HCT116 (cell line): ENCODE results near the gene ORMDL2. TPM values are rescaled to one million over a fixed set of nuclear protein-coding genes. Genes with fewer than 3 reads are reported as not detected.
"Not testable (repeated sequence)": the region's sequence is repeated elsewhere in the genome, so short reads cannot be mapped to it uniquely, and the experiment has no call there.

Source experiments
- ATAC-seq: fragments of 200-7000 bp; cut with Tn5 transposase; 2 replicates; pipeline ENCODE4 v1.9.1; 2020; ENCODE audit warnings: mild to moderate bottlenecking, moderate library complexity
- BruUV-seq: library from RNA; stranded (reverse); fragments of 400-500 nt; replicated peaks from 2 replicates; lab custom pipeline; 2021; lab: Mats Ljungman, UMichigan
- CTCF ChIA-PET: fragments of 300-600 bp; sonication (Branson Sonifier 250); formaldehyde crosslinking; loops from one replicate; lab custom pipeline; 2021; ENCODE audit warnings: antibody characterized with exemption; lab: Charles Lee
- POLR2A ChIA-PET: fragments of 300-600, 350-600 bp; sonication (Branson Sonifier 250); formaldehyde crosslinking; loops from one replicate; lab custom pipeline; 2021; ENCODE audit warnings: antibody characterized with exemption; lab: Charles Lee
- RAD21 ChIA-PET, 2 experiments: fragments of 300-600 bp; sonication (Branson Sonifier 250); formaldehyde crosslinking; loops; one replicate each; lab custom pipeline; 2023; ENCODE audit warnings: low total read pairs in 2 of 2; ENCODE audit not compliant: uncharacterized antibody in 2 of 2, unreplicated experiment in 2 of 2, low non-redundant PET in 1 of 2; lab: Charles Lee
- DNase-seq: peaks from one replicate; pipeline ENCODE4 v3.0.0-alpha.2; 2010; ENCODE audit warnings: low read depth, low spot score
- H2AFZ ChIP-seq: fragments of 200-600 bp; shearing (Covaris generic), sonication (generic); 2 replicates; pipeline ENCODE4 v1.6.1; 2017; ENCODE audit warnings: low read depth, mixed run types, mixed read lengths, antibody characterized with exemption, low read length; ENCODE audit not compliant: poor library complexity, severe bottlenecking
- H3K27ac ChIP-seq: 2 replicates; pipeline ENCODE4 v1.5.1; 2012; ENCODE audit warnings: low read depth, low read length
- H3K27me3 ChIP-seq: fragments of 200-600 bp; sonication (generic); 2 replicates; pipeline ENCODE4 v1.6.1; 2016; ENCODE audit warnings: mixed run types, low read length, mixed read lengths; ENCODE audit not compliant: insufficient read depth
- H3K36me3 ChIP-seq, 2 experiments: fragments of 200-500 bp in 1 of 2; fragments of 200-600 bp in 1 of 2; sonication (Bioruptor generic) in 1 of 2; sonication (generic) in 1 of 2; 2 replicates each; pipeline versions ENCODE4 v1.5.1 to v1.6.1; 2014 to 2016; ENCODE audit warnings: low read length in 2 of 2, inconsistent platforms in 1 of 2, mixed read lengths in 1 of 2, mixed run types in 1 of 2; ENCODE audit not compliant: insufficient read depth in 2 of 2, control insufficient read depth in 1 of 2
- H3K4me1 ChIP-seq, 2 experiments: fragments of 200-600 bp in 1 of 2; sonication (generic) in 1 of 2; 2 replicates each; pipeline versions ENCODE4 v1.5.1 to v1.6.1; 2012 to 2017; ENCODE audit warnings: low read length in 2 of 2, inconsistent platforms in 1 of 2, mild to moderate bottlenecking in 1 of 2, mixed read lengths in 1 of 2, mixed run types in 1 of 2, moderate library complexity in 1 of 2; ENCODE audit not compliant: insufficient read depth in 2 of 2, control insufficient read depth in 1 of 2
- H3K4me2 ChIP-seq: fragments of 200-600 bp; sonication (generic); 2 replicates; pipeline ENCODE4 v1.6.1; 2017; ENCODE audit warnings: mixed run types, low read length, mixed read lengths
- H3K4me3 ChIP-seq, 2 experiments: fragments of 200-600 bp in 1 of 2; sonication (generic) in 1 of 2; replicated peaks in 1 of 2; 2 replicates each; pipeline ENCODE4 v1.5.1; 2011 to 2016; ENCODE audit warnings: low read length in 2 of 2, control low read depth in 1 of 2, low read depth in 1 of 2, mild to moderate bottlenecking in 1 of 2, mixed read lengths in 1 of 2, mixed run types in 1 of 2
- H3K79me2 ChIP-seq: fragments of 200-600 bp; sonication (generic); 2 replicates; pipeline ENCODE4 v1.6.1; 2017; ENCODE audit warnings: mild to moderate bottlenecking, mixed run types, low read length, moderate library complexity, mixed read lengths; ENCODE audit not compliant: insufficient read depth
- H3K9ac ChIP-seq: fragments of 200-600 bp; sonication (generic); 2 replicates; pipeline ENCODE4 v1.6.1; 2016; ENCODE audit warnings: low read length, mixed read lengths
- H3K9me2 ChIP-seq: fragments of 200-600 bp; sonication (generic), shearing (Covaris generic); 2 replicates; pipeline ENCODE4 v1.6.1; 2017; ENCODE audit warnings: mixed run types, mild to moderate bottlenecking, moderate library complexity; ENCODE audit not compliant: insufficient read depth
- H3K9me3 ChIP-seq, 2 experiments: fragments of 200-500 bp in 1 of 2; fragments of 200-600 bp in 1 of 2; sonication (Bioruptor generic) in 1 of 2; sonication (generic) in 1 of 2; 2 replicates each; pipeline ENCODE4 v1.6.1; 2014 to 2017; ENCODE audit warnings: low read length in 2 of 2, mixed read lengths in 2 of 2, inconsistent platforms in 1 of 2, low read depth in 1 of 2, mild to moderate bottlenecking in 1 of 2, mixed run types in 1 of 2, moderate library complexity in 1 of 2; ENCODE audit not compliant: control insufficient read depth in 1 of 2, insufficient read depth in 1 of 2
- H4K20me1 ChIP-seq: fragments of 200-600 bp; sonication (generic), shearing (Covaris generic); 2 replicates; pipeline ENCODE4 v1.6.1; 2017; ENCODE audit warnings: mixed run types, mild to moderate bottlenecking, moderate library complexity; ENCODE audit not compliant: insufficient read depth
- ATF3 ChIP-seq: IDR thresholded peaks from 2 replicates; pipeline ENCODE4 v1.6.1; 2012
- CTCF ChIP-seq, 3 experiments: fragments of 200-600 bp in 1 of 3; sonication (generic) in 1 of 3; IDR thresholded peaks in 2 of 3; conservative IDR thresholded peaks in 1 of 3; 2 replicates each; pipeline ENCODE4 v1.5.1; 2012 to 2017; ENCODE audit warnings: low read depth in 2 of 3, low read length in 2 of 3, antibody characterized with exemption in 1 of 3, borderline replicate concordance in 1 of 3, control low read depth in 1 of 3, mild to moderate bottlenecking in 1 of 3, mixed read lengths in 1 of 3, mixed run types in 1 of 3, moderate library complexity in 1 of 3; ENCODE audit not compliant: insufficient read depth in 1 of 3
- EGR1 ChIP-seq: IDR thresholded peaks from 2 replicates; pipeline ENCODE4 v1.6.1; 2012; ENCODE audit warnings: low read depth
- ELF1 ChIP-seq: IDR thresholded peaks from 2 replicates; pipeline ENCODE4 v1.6.1; 2012; ENCODE audit warnings: low read depth, borderline replicate concordance
- FOSL1 ChIP-seq: IDR thresholded peaks from 2 replicates; pipeline ENCODE4 v1.6.1; 2012; ENCODE audit warnings: low read depth
- JUND ChIP-seq: IDR thresholded peaks from 2 replicates; pipeline ENCODE4 v1.6.1; 2012
- POLR2AphosphoS5 ChIP-seq: IDR thresholded peaks from 2 replicates; pipeline ENCODE4 v1.6.1; 2011; ENCODE audit warnings: mild to moderate bottlenecking, low read depth, low read length, moderate library complexity
- SIN3A ChIP-seq: IDR thresholded peaks from 2 replicates; pipeline ENCODE4 v1.6.1; 2012; ENCODE audit warnings: low read depth
- SP1 ChIP-seq: IDR thresholded peaks from 2 replicates; pipeline ENCODE4 v1.6.1; 2012; ENCODE audit warnings: low read depth
- ZFX ChIP-seq: fragments of 450-650 bp; IDR thresholded peaks from 2 replicates; pipeline ENCODE4 v1.6.1; 2017
- ZNF274 ChIP-seq: fragments of 200-500 bp; sonication (Bioruptor generic); IDR thresholded peaks from 2 replicates; pipeline ENCODE4 v1.6.1; 2014; ENCODE audit warnings: mild to moderate bottlenecking, low read depth, low read length, inconsistent platforms
- intact Hi-C: fragments of 100-400 bp; cut with micrococcal nuclease; formaldehyde crosslinking; loops from 2 replicates; pipeline ENCODE4 v1.10.0; 2022
- total RNA-seq: library from RNA; stranded (reverse); gene quantifications from one replicate; pipeline ENCODE4 v1.2.1, GENCODE V29; 2021; ENCODE audit not compliant: unreplicated experiment

The ORMDL2 gene
- total RNA-seq, 1 experiment from 2014 or later: 25.5 TPM

- DNase-seq: no peak
- intact Hi-C loops: no loop called here
- no peak for TF ChIP-seq EGR1
- TF ChIP-seq CTCF (IDR thresholded peaks at IDR 0.05 in 2 of 3, conservative IDR thresholded peaks at IDR 0.05 in 1 of 3; ENCODE audit: borderline replicate concordance in 1 of 3, insufficient read depth in 1 of 3, low read depth in 2 of 3, low read length in 2 of 3): no peak
- TF ChIP-seq ELF1: no peak
- no peak for TF ChIP-seq FOSL1
- TF ChIP-seq SIN3A: no peak
- no peak for TF ChIP-seq ZFX
- no peak for TF ChIP-seq ATF3
- no peak for TF ChIP-seq JUND
- TF ChIP-seq POLR2AphosphoS5: no peak
- no peak for TF ChIP-seq ZNF274
- no peak for TF ChIP-seq SP1
- TF ChIP-seq, all 23 proteins: peak for 0
- no TSS peak for BruUV-seq
- Histone ChIP-seq H3K9me2 (no peaks in the 10 kb centered on the region), H4K20me1 (no peaks in the 10 kb centered on the region), H3K79me2 (peaks cover 20% of the 10 kb centered on the region), H3K27ac (no peak overlapping the region), H3K9ac (no peak overlapping the region), H3K4me1 (peaks cover 10 to 20% of the 10 kb centered on the region in 2 experiments; a peak in 3 of 4 replicates), H3K4me3 (no peak overlapping the region), H3K36me3 (peaks cover 0 to 4% of the 10 kb centered on the region in 2 experiments; a peak in 1 of 4 replicates), H3K4me2 (no peak overlapping the region), H3K27me3 (no peaks in the 10 kb centered on the region), H3K9me3 (no peaks in the 10 kb centered on the region), H2AFZ (no peak overlapping the region)
- POLR2A ChIA-PET: no interaction called here
- CTCF ChIA-PET: no interaction called here
- no peak for ATAC-seq
- RAD21 ChIA-PET: no interaction called here
These were observed 15.2 kb downstream of the ORMDL2 start for GRCh38 chr12:55833056-55833455.

- H2AFZ ChIP-seq, H3K27me3 ChIP-seq, DNase-seq, H3K36me3 ChIP-seq, RAD21 ChIA-PET, H3K9ac ChIP-seq, intact Hi-C loops, CTCF ChIA-PET, H3K4me3 ChIP-seq, H3K9me3 ChIP-seq, H4K20me1 ChIP-seq, H3K9me2 ChIP-seq, H3K79me2 ChIP-seq, BruUV-seq, H3K4me2 ChIP-seq, H3K27ac ChIP-seq, ATAC-seq: not testable (repeated sequence)
- H3K4me1 ChIP-seq: peaks cover 7 to 13% of the 10 kb centered on the region in 2 experiments; a peak in 3 of 4 replicates
- POLR2A ChIA-PET: interaction anchor here (1.2 kb wide), 1 partner anchor 16 kb away, joined by 3 read pairs; the partner anchor contains the start of genes ORMDL2 and SARNP
These were observed 16.6 kb downstream of the ORMDL2 start for GRCh38 chr12:55834400-55834799.
